ENCODE results near the gene ZNF774.
"Not testable (repeated sequence)": the region's sequence is repeated elsewhere in the genome, so short reads cannot be mapped to it uniquely, and the experiment has no call there.

Gene ZNF774

GRCh38 chr15:90347431-90348065 lies 4.5 kb upstream of the ZNF774 start:
- not testable (repeated sequence) for DNase-seq

- DNase-seq, result no peak
Observed at GRCh38 chr15:90348456-90348855, 3.6 kb upstream of the ZNF774 start.

- DNase-seq, result no peak
Observed at GRCh38 chr15:90349072-90349471, 3.0 kb upstream of the ZNF774 start.

DNA sequence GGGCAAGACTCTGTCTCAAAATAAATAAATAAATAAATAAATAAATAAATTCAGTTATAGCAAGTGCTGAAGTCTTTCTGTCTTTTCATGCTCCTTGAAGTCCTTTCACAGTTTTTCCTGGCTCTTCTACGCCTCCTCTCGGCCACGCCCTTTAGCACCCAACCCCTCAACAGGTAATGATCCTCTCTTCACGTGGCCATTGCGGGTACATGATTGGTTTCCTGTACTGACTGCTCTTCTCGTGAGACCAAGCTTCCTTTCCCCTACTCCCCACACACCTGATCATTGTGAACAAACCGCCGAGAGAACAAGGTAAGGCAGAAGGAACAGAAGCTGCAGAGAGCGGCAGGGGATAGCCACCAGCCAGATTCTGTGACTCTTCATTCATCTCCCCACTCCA lies 2.3 kb upstream of the ZNF774 start:
- DNase-seq, result no peak

- no peak for DNase-seq
Observed at GRCh38 chr15:90351479-90352106, 491 bp upstream of the ZNF774 start.

GRCh38 chr15:90354986-90355385 lies 2.9 kb downstream of the ZNF774 start:
- DNase-seq, result no peak

GRCh38 chr15:90358124-90359033 lies 6.3 kb downstream of the ZNF774 start:
- DNase-seq, result no peak

- DNase-seq, result no peak
Observed at GRCh38 chr15:90360746-90361145, 8.7 kb downstream of the ZNF774 start.

GRCh38 chr15:90362936-90363212 lies 10.8 kb downstream of the ZNF774 start:
- no peak for DNase-seq

GRCh38 chr15:90364251-90364650 lies 12.2 kb downstream of the ZNF774 start:
- no peak for DNase-seq

GRCh38 chr15:90365414-90366055 lies 13.5 kb downstream of the ZNF774 start:
- DNase-seq, result no peak

DNA sequence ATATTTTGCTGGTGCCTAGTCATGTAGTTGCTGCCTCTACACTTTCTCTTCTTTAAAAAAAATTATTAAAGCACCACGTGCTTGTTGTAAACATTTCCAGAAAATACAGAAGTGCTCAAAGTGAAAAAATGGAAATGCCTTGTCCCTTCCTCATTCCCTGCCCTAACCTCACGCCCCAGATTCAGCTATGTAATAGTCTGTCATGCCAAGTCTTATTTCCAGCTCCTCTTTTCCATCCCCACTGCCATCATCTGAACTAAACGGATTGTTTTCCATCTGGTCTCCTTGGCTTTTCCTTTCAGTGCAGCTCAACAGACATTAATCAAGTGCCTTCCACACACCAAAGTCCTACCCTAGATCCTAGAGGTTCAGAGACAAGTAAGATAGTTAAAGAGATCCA lies 15.5 kb downstream of the ZNF774 start:
- DNase-seq, result no peak

GRCh38 chr15:90375071-90375470 lies 23.0 kb downstream of the ZNF774 start:
- no peak for DNase-seq

GRCh38 chr15:90376789-90377188 lies 24.7 kb downstream of the ZNF774 start:
- no peak for DNase-seq

GRCh38 chr15:90379263-90379662 lies 27.2 kb downstream of the ZNF774 start:
- no peak for DNase-seq

DNA sequence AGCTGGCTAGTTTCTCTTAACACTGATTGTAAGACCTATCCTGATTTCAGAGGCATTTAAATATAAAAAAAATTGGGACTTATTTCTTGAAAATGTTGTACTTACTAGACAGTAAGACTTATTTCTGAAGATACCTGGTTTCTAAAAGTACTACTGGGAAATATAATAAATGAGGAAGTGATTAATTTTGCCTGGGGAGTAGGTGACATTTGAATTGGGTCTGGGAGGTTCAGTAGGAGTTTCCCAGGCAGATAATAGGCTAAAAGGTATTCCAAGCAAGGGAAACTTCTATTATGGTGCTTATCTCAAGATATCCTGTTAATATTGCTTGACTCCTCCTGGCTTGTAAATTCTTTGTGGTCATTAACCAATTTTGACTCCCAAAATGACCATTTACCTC lies 29.4 kb downstream of the ZNF774 start:
- DNase-seq, result no peak

- DNase-seq, result no peak
Observed at GRCh38 chr15:90382320-90382719, 30.2 kb downstream of the ZNF774 start.

GRCh38 chr15:90386221-90386620 lies 34.1 kb downstream of the ZNF774 start:
- DNase-seq, result no peak

DNA sequence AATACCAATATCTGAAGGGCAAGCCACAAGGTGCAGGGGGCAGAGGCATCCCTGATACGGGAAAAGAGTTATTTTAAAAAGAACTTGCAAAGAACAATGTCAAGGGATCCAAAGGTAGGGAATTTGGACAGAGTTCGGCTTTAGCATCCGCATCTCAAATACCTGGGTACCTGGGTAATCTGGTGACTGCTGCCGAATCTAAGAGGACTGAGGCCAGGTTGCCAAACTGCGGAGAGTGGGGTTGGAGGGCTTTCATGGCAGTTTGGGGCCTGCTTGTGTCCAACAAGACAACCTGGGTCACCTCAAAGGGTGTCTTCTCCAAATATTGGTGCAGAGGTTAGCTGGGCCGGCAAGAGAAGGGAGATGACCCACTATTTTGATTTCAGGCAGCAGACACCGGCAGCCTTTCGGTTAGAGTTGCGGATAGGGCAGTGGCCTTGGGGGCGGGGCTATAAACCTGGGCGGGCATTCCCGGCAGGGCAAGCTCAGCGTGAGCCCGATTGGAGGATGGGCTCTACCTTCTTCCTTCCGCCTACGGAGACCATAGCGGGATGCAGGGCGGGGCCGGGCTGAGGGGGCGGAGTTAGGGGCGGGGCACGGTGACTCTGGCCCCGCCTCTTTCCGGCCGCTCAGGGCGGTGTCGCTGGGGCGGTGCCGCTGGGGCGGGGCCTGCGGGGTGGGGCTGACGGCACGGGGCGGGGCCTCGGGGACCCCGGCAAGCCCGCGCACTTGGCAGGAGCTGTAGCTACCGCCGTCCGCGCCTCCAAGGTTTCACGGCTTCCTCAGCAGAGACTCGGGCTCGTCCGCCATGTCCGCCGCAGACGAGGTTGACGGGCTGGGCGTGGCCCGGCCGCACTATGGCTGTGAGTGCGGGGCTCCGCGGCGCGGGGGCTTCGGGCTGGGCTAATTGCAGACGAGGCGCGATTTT lies 35.7 kb downstream of the ZNF774 start, which contains the start of gene IQGAP1:
Gene IQGAP1 (plus strand): TSS at position 709 of the 928 bp plus-strand sequence. CDS start 100 bp downstream, at position 809.
- peak; percentile 93 for DNase-seq

DNA sequence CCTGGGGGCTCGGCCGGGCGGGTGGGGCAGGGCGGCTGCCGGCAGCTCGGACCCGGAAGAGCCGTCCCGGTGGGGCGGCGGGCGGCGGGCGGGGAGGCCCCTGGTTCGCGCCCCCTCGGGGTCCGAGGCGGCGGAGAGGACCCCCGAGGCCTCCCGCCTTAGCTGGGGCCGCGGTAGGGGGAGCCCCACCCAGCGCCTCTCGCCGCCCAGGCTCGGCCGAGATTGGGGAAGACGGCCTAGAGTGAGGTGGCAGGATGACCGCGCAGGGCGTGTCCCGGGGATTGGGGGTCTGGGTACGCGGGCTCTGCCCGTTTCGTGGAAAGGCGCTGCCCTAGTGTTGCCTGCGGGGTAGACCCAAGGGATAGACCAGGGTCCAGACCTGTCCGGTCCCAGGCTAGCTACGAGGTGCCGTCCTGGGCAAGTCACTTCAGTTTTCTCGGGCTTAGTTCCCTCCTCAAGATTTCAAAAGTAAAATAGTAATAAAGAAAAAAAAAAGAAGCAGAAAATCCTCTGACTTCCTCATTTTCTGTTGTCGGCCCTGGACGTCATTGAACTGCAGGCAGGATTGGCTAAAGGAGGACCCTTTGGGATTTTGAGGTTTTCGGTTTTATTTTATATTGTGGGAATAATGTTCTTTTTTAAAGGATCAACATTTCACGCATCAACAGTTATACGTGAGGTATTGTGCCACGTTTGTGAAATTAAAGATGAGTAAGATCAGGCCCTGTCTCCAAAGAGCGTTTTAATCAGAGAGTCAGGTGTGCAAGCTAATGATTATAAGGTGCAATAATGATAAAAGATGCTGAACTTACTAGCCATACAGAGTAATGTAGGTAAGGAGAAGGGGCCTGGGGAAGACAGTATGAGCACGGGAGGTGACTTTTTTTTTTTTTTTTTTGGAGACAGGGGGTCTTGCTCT lies 36.6 kb downstream of the ZNF774 start:
- DNase-seq, result no peak

- DNase-seq, result no peak
Observed at GRCh38 chr15:90389513-90389912, 37.4 kb downstream of the ZNF774 start.

Data from NCI-H1048 (cell line).